Stimulated activated CD8-positive, alpha-beta memory T cell treated with anti-CD3 and anti-CD28 coated beads, Interleukin-4, amount 100 ng/mL, for 4 hours (primary cell): ENCODE measurements around the gene CAPN13.

Experiments used
- DNase-seq, 2 donors: peaks; one replicate each; pipeline ENCODE4 v3.0.0-alpha.2; 2020; ENCODE audit warnings: low read depth in 2 of 2, low spot score in 1 of 2

CAPN13 gene

GRCh38 chr2:30732376-30732775 is 74.9 kb downstream of the CAPN13 start:
- no peak for DNase-seq

- no peak for DNase-seq
Measured at GRCh38 chr2:30731706-30732105, 75.5 kb downstream of the CAPN13 start.

GRCh38 chr2:30730736-30731647 is 76.3 kb downstream of the CAPN13 start:
- DNase-seq, result no peak

GRCh38 chr2:30729031-30729430 is 78.2 kb downstream of the CAPN13 start:
- no peak for DNase-seq

- DNase-seq, result no peak
Measured at GRCh38 chr2:30722936-30723725, 84.1 kb downstream of the CAPN13 start.

GRCh38 chr2:30721668-30722647 is 85.3 kb downstream of the CAPN13 start:
- no peak for DNase-seq

- no peak for DNase-seq
Measured at GRCh38 chr2:30721241-30721640, 86.0 kb downstream of the CAPN13 start.

- no peak for DNase-seq
Measured at GRCh38 chr2:30717081-30717650, 90.1 kb downstream of the CAPN13 start.

GRCh38 chr2:30716123-30716900 is 90.9 kb downstream of the CAPN13 start:
- no peak for DNase-seq

- DNase-seq, result no peak
Measured at GRCh38 chr2:30714811-30715709, 92.2 kb downstream of the CAPN13 start.

GRCh38 chr2:30713698-30714097 is 93.5 kb downstream of the CAPN13 start:
- no peak for DNase-seq

- DNase-seq, result peak; percentile 60 to 65
Measured at GRCh38 chr2:30711646-30712085, 95.6 kb downstream of the CAPN13 start.

- DNase-seq, result no peak
Measured at GRCh38 chr2:30710461-30710860, 96.8 kb downstream of the CAPN13 start.

GRCh38 chr2:30710016-30710415 is 97.2 kb downstream of the CAPN13 start:
- no peak for DNase-seq

GRCh38 chr2:30709516-30709915 is 97.7 kb downstream of the CAPN13 start:
- DNase-seq, result no peak

GRCh38 chr2:30708491-30709290 is 98.6 kb downstream of the CAPN13 start:
- no peak for DNase-seq

GRCh38 chr2:30707304-30707903 is 99.8 kb downstream of the CAPN13 start:
- no peak for DNase-seq
